ENCODE measurements around the gene PABPN1L.

PABPN1L gene

DNA sequence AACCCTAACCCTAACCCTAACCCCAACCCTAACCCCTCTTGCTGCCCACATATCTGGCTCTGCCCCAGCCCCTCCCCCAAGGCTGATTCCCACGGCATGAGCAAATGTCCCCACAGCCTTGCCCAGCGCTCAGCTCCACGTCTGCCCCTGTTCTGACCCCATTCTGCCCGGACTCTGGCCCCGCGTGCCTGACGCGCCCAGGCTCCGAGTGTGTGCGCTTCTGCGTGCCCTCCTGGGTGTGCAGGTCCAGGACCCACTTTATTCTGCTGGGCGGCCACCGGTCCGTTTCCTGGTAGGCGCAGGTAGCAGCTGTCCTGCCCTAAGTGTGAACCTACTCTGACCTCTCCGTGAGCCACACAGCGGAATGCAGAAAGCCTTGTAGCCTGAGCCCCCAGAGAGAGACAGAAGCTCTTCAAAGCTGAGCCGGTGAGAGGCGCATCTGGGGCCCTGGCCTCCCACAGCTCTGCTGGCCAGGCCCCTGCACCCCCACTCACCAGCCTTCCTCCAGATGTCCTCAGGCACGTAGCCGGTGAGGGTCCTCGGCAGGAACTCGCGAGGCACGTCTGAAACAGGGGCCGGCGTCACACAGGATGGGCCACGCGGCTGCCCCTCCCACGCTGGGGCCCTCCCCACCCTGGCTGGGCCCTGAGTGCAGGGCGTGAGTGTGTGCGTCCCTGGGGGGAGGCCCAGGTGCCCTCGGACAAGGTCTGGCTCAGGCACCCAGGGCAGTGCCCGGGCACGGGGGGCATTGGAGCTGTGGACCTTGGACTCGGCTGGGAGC, 14.0 kb upstream of the PABPN1L start:
- H4K8ac ChIP-seq (ENCODE audit: low read depth, low read length) = no peak overlapping the region

DNA sequence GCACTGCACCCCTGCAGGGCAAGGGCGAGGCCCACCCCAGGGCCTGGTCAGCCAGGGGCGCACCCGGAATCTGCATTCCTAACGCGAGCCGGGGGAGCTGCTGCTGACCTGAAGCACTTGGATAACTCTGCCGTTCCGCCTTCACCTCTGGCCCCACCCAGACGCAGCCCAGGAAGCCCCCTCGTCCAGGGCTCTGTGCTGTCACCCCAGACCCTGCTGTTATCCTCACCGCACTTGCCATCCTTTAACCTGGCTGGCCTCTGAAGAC, 13.3 kb upstream of the PABPN1L start:
- no peak overlapping the region for H2BK120ac ChIP-seq (ENCODE audit: low read depth, low read length)
- no CpG with 5 or more reads among the region's 11 CpGs for WGBS (ENCODE audit: extremely low coverage, insufficient coverage, low lambda C conversion rate)

More for the DNA sequence above, 14.0 kb upstream of the PABPN1L start:
- Histone ChIP-seq H2BK120ac (ENCODE audit: low read depth, low read length) (no peak overlapping the region), H3K36me3 (ENCODE audit: control insufficient read depth, insufficient read depth, low read length) (no peaks in the 10 kb centered on the region), H2BK15ac (replicated peaks; ENCODE audit: low read depth) (no peak overlapping the region), H3K27ac (ENCODE audit: low read depth, low read length) (no peak overlapping the region), H3K56ac (ENCODE audit: low read length) (peak overlapping the region; percentile 34), H4K5ac (ENCODE audit: low read length) (no peak overlapping the region), H3K79me2 (ENCODE audit: control insufficient read depth, insufficient read depth, low read length) (no peaks in the 10 kb centered on the region), H3K27me3 (ENCODE audit: insufficient read depth, low read length, poor library complexity) (no peaks in the 10 kb centered on the region), H3K23ac (ENCODE audit: low read length) (no peak overlapping the region), H3K79me1 (ENCODE audit: low read length) (no peaks in the 10 kb centered on the region), H3K4me1 (ENCODE audit: control insufficient read depth, low read depth, low read length) (no peaks in the 10 kb centered on the region), H3K18ac (ENCODE audit: low read length) (no peak overlapping the region), H3K9ac (ENCODE audit: low read length) (no peak overlapping the region), H3K4me3 (ENCODE audit: low read length) (no peak overlapping the region), H3K4ac (ENCODE audit: low read depth, low read length) (no peak overlapping the region), H2BK5ac (ENCODE audit: low read length) (no peak overlapping the region), H2AK5ac (ENCODE audit: low read length) (no peak overlapping the region), H3K4me2 (ENCODE audit: low read length) (no peak overlapping the region)
- WGBS (ENCODE audit: extremely low coverage, insufficient coverage, low lambda C conversion rate) = no CpG with 5 or more reads among the region's 36 CpGs
- no peak for DNase-seq

DNA sequence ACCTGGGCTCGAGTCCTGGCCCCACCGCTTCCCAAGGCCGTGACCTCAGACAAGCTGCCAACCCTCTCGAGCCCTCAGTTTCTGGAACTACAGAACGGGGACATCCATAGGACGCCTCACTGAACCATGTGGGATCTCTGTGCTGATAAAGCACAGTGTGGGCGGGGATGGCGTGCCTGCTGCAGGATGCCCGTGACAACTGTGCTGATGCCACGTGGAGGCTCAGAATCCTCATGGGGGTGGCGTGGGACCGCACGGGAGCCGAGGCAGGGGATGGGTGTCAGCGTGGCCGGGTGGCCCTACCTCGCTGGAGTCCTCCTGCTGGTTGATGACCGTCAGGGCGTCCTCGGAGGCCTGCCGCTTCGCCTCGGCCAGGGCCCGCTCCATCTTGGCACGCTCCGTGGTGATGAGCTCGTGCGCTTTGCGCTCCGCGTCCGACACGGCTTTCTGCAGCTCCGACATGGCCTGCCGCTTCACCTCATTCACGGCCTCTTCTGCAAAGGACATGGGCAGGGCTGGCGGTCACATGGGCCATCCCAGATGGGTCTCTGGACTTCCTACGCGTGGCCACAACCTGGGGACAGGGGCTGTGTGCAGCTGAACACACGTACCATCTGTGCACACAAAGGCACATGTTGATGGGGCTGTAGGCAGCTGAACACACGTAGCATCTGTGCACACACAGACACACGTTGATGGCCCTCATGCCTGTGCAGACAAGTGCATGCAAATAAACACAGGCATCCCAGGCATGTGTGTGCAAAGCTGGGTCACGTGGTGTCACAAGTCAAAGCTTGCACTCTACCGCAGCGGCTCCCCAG, 12.7 kb upstream of the PABPN1L start:
- Histone ChIP-seq H3K4ac (ENCODE audit: low read depth, low read length) (no peak overlapping the region), H2BK15ac (replicated peaks; ENCODE audit: low read depth) (no peak overlapping the region), H3K4me3 (ENCODE audit: low read length) (no peak overlapping the region), H4K8ac (ENCODE audit: low read depth, low read length) (no peak overlapping the region), H3K56ac (ENCODE audit: low read length) (no peak overlapping the region), H3K36me3 (ENCODE audit: control insufficient read depth, insufficient read depth, low read length) (no peaks in the 10 kb centered on the region), H3K9ac (ENCODE audit: low read length) (no peak overlapping the region), H3K4me1 (ENCODE audit: control insufficient read depth, low read depth, low read length) (no peaks in the 10 kb centered on the region), H3K79me2 (ENCODE audit: control insufficient read depth, insufficient read depth, low read length) (no peaks in the 10 kb centered on the region), H3K18ac (ENCODE audit: low read length) (no peak overlapping the region), H3K79me1 (ENCODE audit: low read length) (no peaks in the 10 kb centered on the region), H3K4me2 (ENCODE audit: low read length) (no peak overlapping the region), H2BK5ac (ENCODE audit: low read length) (no peak overlapping the region), H3K27ac (ENCODE audit: low read depth, low read length) (no peak overlapping the region), H4K5ac (ENCODE audit: low read length) (no peak overlapping the region), H3K27me3 (ENCODE audit: insufficient read depth, low read length, poor library complexity) (no peaks in the 10 kb centered on the region), H2AK5ac (ENCODE audit: low read length) (no peak overlapping the region), H3K23ac (ENCODE audit: low read length) (no peak overlapping the region), H2BK120ac (ENCODE audit: low read depth, low read length) (no peak overlapping the region)
- DNase-seq = no peak
- no CpG with 5 or more reads among the region's 45 CpGs for WGBS (ENCODE audit: extremely low coverage, insufficient coverage, low lambda C conversion rate)

More for the DNA sequence above, 13.3 kb upstream of the PABPN1L start:
- no peak for DNase-seq
- Histone ChIP-seq H3K79me2 (ENCODE audit: control insufficient read depth, insufficient read depth, low read length) (no peaks in the 10 kb centered on the region), H2BK15ac (replicated peaks; ENCODE audit: low read depth) (no peak overlapping the region), H3K79me1 (ENCODE audit: low read length) (no peaks in the 10 kb centered on the region), H3K23ac (ENCODE audit: low read length) (no peak overlapping the region), H3K4me2 (ENCODE audit: low read length) (no peak overlapping the region), H3K27ac (ENCODE audit: low read depth, low read length) (no peak overlapping the region), H3K27me3 (ENCODE audit: insufficient read depth, low read length, poor library complexity) (no peaks in the 10 kb centered on the region), H2AK5ac (ENCODE audit: low read length) (no peak overlapping the region), H3K56ac (ENCODE audit: low read length) (no peak overlapping the region), H4K5ac (ENCODE audit: low read length) (no peak overlapping the region), H3K9ac (ENCODE audit: low read length) (no peak overlapping the region), H3K18ac (ENCODE audit: low read length) (no peak overlapping the region), H2BK5ac (ENCODE audit: low read length) (no peak overlapping the region), H3K36me3 (ENCODE audit: control insufficient read depth, insufficient read depth, low read length) (no peaks in the 10 kb centered on the region), H4K8ac (ENCODE audit: low read depth, low read length) (no peak overlapping the region), H3K4me3 (ENCODE audit: low read length) (no peak overlapping the region), H3K4ac (ENCODE audit: low read depth, low read length) (no peak overlapping the region), H3K4me1 (ENCODE audit: control insufficient read depth, low read depth, low read length) (no peaks in the 10 kb centered on the region)

DNA sequence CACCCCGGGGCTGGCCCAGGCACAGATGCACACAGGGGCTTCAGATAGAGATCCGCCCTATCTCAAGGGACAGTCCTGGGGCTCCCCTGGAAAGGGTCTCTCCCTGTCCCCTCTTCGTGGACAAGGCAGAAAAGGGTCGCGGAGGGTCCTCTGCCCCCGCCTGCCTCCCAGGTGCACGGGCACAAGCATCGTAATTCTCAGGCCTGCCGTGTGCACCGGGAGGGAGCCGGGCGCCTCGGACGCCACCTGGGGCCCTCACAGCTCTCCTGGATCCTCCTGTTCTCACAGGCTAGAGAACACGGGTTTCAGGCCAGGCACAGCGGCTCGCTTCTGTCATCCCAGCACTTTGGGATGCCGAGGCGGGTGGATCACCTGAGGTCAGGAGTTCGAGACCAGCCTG, 11.9 kb upstream of the PABPN1L start:
- no peaks in the 10 kb centered on the region for H3K79me2 ChIP-seq (ENCODE audit: control insufficient read depth, insufficient read depth, low read length)
- no peak overlapping the region for H2BK5ac ChIP-seq (ENCODE audit: low read length)
- no peak overlapping the region for H3K4me3 ChIP-seq (ENCODE audit: low read length)
- H3K27ac ChIP-seq (ENCODE audit: low read depth, low read length) = no peak overlapping the region
- H3K23ac ChIP-seq (ENCODE audit: low read length) = no peak overlapping the region
- no peak for DNase-seq
- no peak overlapping the region for H4K8ac ChIP-seq (ENCODE audit: low read depth, low read length)
- no peak overlapping the region for H3K4ac ChIP-seq (ENCODE audit: low read depth, low read length)
- no peak overlapping the region for H2BK15ac ChIP-seq (replicated peaks; ENCODE audit: low read depth)
- H3K9ac ChIP-seq (ENCODE audit: low read length) = no peak overlapping the region
- no CpG with 5 or more reads among the region's 20 CpGs for WGBS (ENCODE audit: extremely low coverage, insufficient coverage, low lambda C conversion rate)
- no peak overlapping the region for H4K5ac ChIP-seq (ENCODE audit: low read length)
- H3K18ac ChIP-seq (ENCODE audit: low read length) = no peak overlapping the region
- no peaks in the 10 kb centered on the region for H3K4me1 ChIP-seq (ENCODE audit: control insufficient read depth, low read depth, low read length)
- H2AK5ac ChIP-seq (ENCODE audit: low read length) = no peak overlapping the region
- H3K79me1 ChIP-seq (ENCODE audit: low read length) = no peaks in the 10 kb centered on the region
- H3K56ac ChIP-seq (ENCODE audit: low read length) = no peak overlapping the region
- H3K27me3 ChIP-seq (ENCODE audit: insufficient read depth, low read length, poor library complexity) = no peaks in the 10 kb centered on the region
- no peak overlapping the region for H2BK120ac ChIP-seq (ENCODE audit: low read depth, low read length)
- H3K4me2 ChIP-seq (ENCODE audit: low read length) = no peak overlapping the region
- H3K36me3 ChIP-seq (ENCODE audit: control insufficient read depth, insufficient read depth, low read length) = no peaks in the 10 kb centered on the region

DNA sequence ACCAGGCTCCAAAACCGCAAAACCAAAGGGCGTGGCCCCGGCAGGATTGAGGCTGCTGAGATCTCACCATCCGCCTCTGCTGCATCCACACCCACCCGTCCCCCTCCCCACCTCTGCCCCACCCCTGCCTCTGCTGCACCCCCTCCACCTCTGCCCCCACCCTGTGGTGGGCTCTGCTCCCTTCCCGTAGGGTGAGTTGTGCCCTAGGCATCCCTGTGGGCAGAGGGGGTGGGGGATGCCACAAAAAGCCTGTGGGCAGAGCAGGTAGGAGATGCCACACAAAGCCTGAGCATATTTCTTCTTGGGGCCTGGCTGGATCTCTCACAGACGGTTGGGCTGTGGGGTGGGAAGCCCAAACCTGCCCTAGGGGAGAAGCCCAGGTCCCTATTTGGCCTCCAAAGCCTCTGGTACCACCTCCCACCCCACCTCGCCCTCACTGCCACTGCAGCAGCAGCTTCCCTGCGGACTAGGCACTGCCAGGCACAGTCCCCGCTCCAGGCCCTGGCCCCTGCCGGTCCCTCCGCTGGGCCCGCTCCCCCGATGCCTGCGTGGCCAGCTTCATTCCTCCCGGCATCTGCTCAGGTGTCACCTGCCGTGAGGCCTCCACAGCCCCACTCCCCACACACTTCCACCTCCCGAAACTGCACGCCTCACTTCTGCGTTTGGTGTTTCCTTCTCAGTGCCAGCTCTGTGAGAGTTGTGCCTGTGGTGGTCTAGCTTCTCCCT, 11.3 kb upstream of the PABPN1L start:
- H3K27ac ChIP-seq (ENCODE audit: low read depth, low read length) = no peak overlapping the region
- no peaks in the 10 kb centered on the region for H3K79me2 ChIP-seq (ENCODE audit: control insufficient read depth, insufficient read depth, low read length)
- H3K4me3 ChIP-seq (ENCODE audit: low read length) = no peak overlapping the region
- no peak overlapping the region for H3K18ac ChIP-seq (ENCODE audit: low read length)
- no peaks in the 10 kb centered on the region for H3K79me1 ChIP-seq (ENCODE audit: low read length)
- WGBS (ENCODE audit: extremely low coverage, insufficient coverage, low lambda C conversion rate) = no CpG with 5 or more reads among the region's 20 CpGs
- H3K9ac ChIP-seq (ENCODE audit: low read length) = no peak overlapping the region
- H4K8ac ChIP-seq (ENCODE audit: low read depth, low read length) = no peak overlapping the region
- no peak overlapping the region for H3K4ac ChIP-seq (ENCODE audit: low read depth, low read length)
- H2BK15ac ChIP-seq (replicated peaks; ENCODE audit: low read depth) = no peak overlapping the region
- H3K4me1 ChIP-seq (ENCODE audit: control insufficient read depth, low read depth, low read length) = no peaks in the 10 kb centered on the region
- DNase-seq = no peak
- no peak overlapping the region for H2AK5ac ChIP-seq (ENCODE audit: low read length)
- H4K5ac ChIP-seq (ENCODE audit: low read length) = no peak overlapping the region
- H3K56ac ChIP-seq (ENCODE audit: low read length) = no peak overlapping the region
- H3K4me2 ChIP-seq (ENCODE audit: low read length) = no peak overlapping the region
- no peak overlapping the region for H3K23ac ChIP-seq (ENCODE audit: low read length)
- no peak overlapping the region for H2BK5ac ChIP-seq (ENCODE audit: low read length)
- H3K27me3 ChIP-seq (ENCODE audit: insufficient read depth, low read length, poor library complexity) = no peaks in the 10 kb centered on the region
- H3K36me3 ChIP-seq (ENCODE audit: control insufficient read depth, insufficient read depth, low read length) = no peaks in the 10 kb centered on the region
- no peak overlapping the region for H2BK120ac ChIP-seq (ENCODE audit: low read depth, low read length)

Measured in mesendoderm (in vitro differentiated cells).